HEK293T (cell line): ENCODE results near the gene XRCC6.

Experiments
- BHLHE40 ChIP-seq: fragments of 450-650 bp; IDR thresholded peaks from 2 replicates; pipeline ENCODE4 v1.6.1; 2016; ENCODE audit warnings: mild to moderate bottlenecking, moderate library complexity, borderline replicate concordance
- ELF4 ChIP-seq: fragments of 450-650 bp; IDR thresholded peaks from 2 replicates; pipeline ENCODE4 v1.6.1; 2017; ENCODE audit warnings: antibody characterized with exemption
- FOXA1 ChIP-seq: fragments of 450-650 bp; IDR thresholded peaks from 2 replicates; pipeline ENCODE4 v1.6.1; 2016; ENCODE audit warnings: mild to moderate bottlenecking
- FOXM1 ChIP-seq: fragments of 450-650 bp; IDR thresholded peaks from 2 replicates; pipeline ENCODE4 v1.6.1; 2017; ENCODE audit warnings: mild to moderate bottlenecking, borderline replicate concordance
- HDGF ChIP-seq: fragments of 450-650 bp; IDR thresholded peaks from 2 replicates; pipeline ENCODE4 v1.6.1; 2017; ENCODE audit warnings: antibody characterized with exemption, borderline replicate concordance
- NFRKB ChIP-seq: fragments of 450-650 bp; IDR thresholded peaks from 2 replicates; pipeline ENCODE4 v1.6.1; 2016; ENCODE audit warnings: mild to moderate bottlenecking, moderate library complexity
- PKNOX1 ChIP-seq: fragments of 450-650 bp; IDR thresholded peaks from 2 replicates; pipeline ENCODE4 v1.6.1; 2016
- SP1 ChIP-seq: fragments of 450-650 bp; IDR thresholded peaks from 2 replicates; pipeline ENCODE4 v1.6.1; 2017
- SUZ12 ChIP-seq: fragments of 450-650 bp; IDR thresholded peaks from 2 replicates; pipeline ENCODE4 v1.6.1; 2016; ENCODE audit warnings: mild to moderate bottlenecking
- TARDBP ChIP-seq: fragments of 450-650 bp; IDR thresholded peaks from 2 replicates; pipeline ENCODE4 v1.6.1; 2016

GRCh38 chr22:41650821-41651220, 29.7 kb downstream of the XRCC6 start:
- TF ChIP-seq FOXM1 (no peak), TARDBP (no peak), HDGF (no peak), SUZ12 (no peak), ELF4 (no peak), NFRKB (no peak), SP1 (no peak), BHLHE40 (no peak), FOXA1 (no peak), PKNOX1 (no peak)
